RWPE2 (cell line): ENCODE measurements around the gene TXNIP.

Source experiments
- ATAC-seq: fragments of 200-7000 bp; cut with Tn5 transposase; 3 replicates; pipeline ENCODE4 v1.9.1; 2021; ENCODE audit warnings: low read depth
- DNase-seq: peaks from one replicate; pipeline ENCODE4 v3.0.0-alpha.2; 2020; ENCODE audit warnings: low spot score
- H3K27ac ChIP-seq: fragments of 450-650 bp; 2 replicates; pipeline ENCODE4 v1.5.1; 2017; ENCODE audit warnings: mild to moderate bottlenecking; ENCODE audit not compliant: poor library complexity, severe bottlenecking
- H3K27me3 ChIP-seq: fragments of 250-450 bp; sonication (Bioruptor Pico); 2 replicates; pipeline ENCODE4 v1.5.1; 2021; ENCODE audit warnings: mild to moderate bottlenecking, moderate library complexity; ENCODE audit not compliant: insufficient read depth, poor library complexity, severe bottlenecking
- H3K36me3 ChIP-seq: fragments of 250-450 bp; sonication (Bioruptor Pico); 2 replicates; pipeline ENCODE4 v1.5.1; 2020; ENCODE audit warnings: low read depth, mild to moderate bottlenecking, moderate library complexity
- H3K4me1 ChIP-seq: fragments of 250-450 bp; sonication (Bioruptor Pico); 2 replicates; pipeline ENCODE4 v1.5.1; 2021; ENCODE audit warnings: mild to moderate bottlenecking, moderate library complexity; ENCODE audit not compliant: insufficient read depth, poor library complexity, severe bottlenecking
- H3K4me3 ChIP-seq: fragments of 250-450 bp; sonication (Bioruptor Pico); 2 replicates; pipeline ENCODE4 v1.5.1; 2021; ENCODE audit warnings: mild to moderate bottlenecking, moderate library complexity; ENCODE audit not compliant: severe bottlenecking
- H3K9me3 ChIP-seq: fragments of 250-450 bp; sonication (Bioruptor Pico); 2 replicates; pipeline ENCODE4 v1.5.1; 2021; ENCODE audit warnings: mild to moderate bottlenecking, moderate library complexity; ENCODE audit not compliant: severe bottlenecking
- CTCF ChIP-seq: fragments of 450-650 bp; IDR thresholded peaks from one replicate; pipeline ENCODE4 v1.5.1; 2017; ENCODE audit warnings: mild to moderate bottlenecking, moderate library complexity; ENCODE audit not compliant: poor library complexity, severe bottlenecking

TXNIP gene

DNA sequence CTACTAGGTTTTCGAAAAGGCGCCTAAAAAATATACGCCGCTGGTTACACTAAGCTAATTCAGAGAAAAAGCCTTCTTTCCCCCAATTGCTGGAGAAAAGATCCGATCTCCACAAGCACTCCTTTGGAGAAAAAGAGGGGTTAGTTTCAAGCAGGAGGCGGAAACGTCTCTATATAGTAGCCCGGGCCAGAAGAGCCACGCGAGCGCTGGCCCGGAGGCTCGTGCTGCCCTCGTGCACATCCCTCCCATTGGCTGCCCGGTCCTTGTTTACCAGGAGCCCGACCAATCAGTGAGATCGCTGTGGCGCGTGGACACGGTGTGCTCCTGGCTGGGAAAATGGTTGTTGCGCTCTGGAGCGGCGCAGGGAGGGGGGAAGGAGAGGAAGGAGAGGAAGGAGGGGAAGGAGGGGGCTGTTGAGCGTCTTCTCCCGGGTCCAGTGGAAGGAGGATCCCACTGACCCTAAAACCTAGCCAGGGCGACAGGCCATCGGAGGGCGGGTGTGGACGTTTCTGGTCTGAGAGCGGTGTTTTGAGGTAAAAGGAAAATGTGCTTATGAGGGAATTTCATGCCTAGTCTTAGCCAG is at the start of gene TXNIP:
TXNIP (minus strand) TSS at position 147 of the 583 bp plus-strand sequence. CDS start 313 bp downstream, outside the sequence.
- Histone ChIP-seq H3K36me3 (peaks cover 43% of the 10 kb centered on the region), H3K27ac (peak within 1 kb of the TSS; percentile 91), H3K4me1 (peaks cover 32% of the 10 kb centered on the region), H3K27me3 (no peaks in the 10 kb centered on the region), H3K9me3 (no peaks in the 10 kb centered on the region), H3K4me3 (peak within 1 kb of the TSS; percentile 54)
- DNase-seq (peak; percentile 98), ATAC-seq (peak; percentile 96)
- no peak for TF ChIP-seq CTCF

GRCh38 chr1:146039844-146040194 is 43.4 kb upstream of the TXNIP start:
- no peak for ATAC-seq
- TF ChIP-seq CTCF = no peak
- Histone ChIP-seq H3K9me3 (no peaks in the 10 kb centered on the region), H3K27me3 (no peaks in the 10 kb centered on the region), H3K36me3 (no peaks in the 10 kb centered on the region), H3K27ac (no peak overlapping the region), H3K4me3 (peak overlapping the region; percentile 86), H3K4me1 (no peaks in the 10 kb centered on the region)
- no peak for DNase-seq

DNA sequence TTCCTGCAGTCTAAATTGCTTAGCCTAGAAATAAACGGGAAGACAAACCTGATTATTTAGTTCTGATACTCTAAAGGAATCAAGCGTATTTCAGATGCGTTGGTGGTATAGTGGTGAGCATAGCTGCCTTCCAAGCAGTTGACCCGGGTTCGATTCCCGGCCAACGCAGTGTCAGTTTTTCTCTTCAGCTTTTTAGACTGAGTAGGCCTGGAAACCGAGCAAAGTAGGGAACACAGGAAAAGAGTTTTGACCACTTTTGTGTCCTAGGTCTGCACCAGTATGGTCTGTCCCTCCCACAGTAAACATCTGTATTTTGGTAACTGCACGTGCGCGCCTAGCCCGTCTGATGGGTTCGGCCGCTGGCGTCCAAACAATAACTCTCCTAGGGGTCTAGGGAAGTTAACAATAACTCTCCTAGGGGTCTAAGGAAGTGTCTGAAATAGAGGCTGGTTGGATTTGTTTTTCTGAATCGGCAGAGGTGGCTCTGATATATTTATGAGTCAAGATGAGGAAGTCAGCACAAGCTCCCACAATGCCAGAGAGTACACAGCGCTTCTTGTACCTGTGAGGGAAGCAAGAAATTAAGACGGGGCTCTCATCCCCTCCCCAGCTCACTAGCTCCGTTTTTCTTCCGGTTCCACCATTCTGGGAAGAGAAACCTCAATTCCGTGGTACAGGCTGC is 40.7 kb upstream of the TXNIP start:
- H3K4me1 ChIP-seq = no peaks in the 10 kb centered on the region
- DNase-seq (no peak), ATAC-seq (peak; percentile 52)
- H3K4me3 ChIP-seq = peak overlapping the region; percentile 86
- H3K27ac ChIP-seq = peak overlapping the region; percentile 81
- H3K36me3 ChIP-seq = no peaks in the 10 kb centered on the region
- no peaks in the 10 kb centered on the region for H3K27me3 ChIP-seq
- TF ChIP-seq CTCF = no peak
- H3K9me3 ChIP-seq = no peaks in the 10 kb centered on the region

- peak overlapping the region; percentile 86 for H3K4me3 ChIP-seq
- no peak for ATAC-seq
- no peaks in the 10 kb centered on the region for H3K4me1 ChIP-seq
- TF ChIP-seq CTCF = no peak
- no peaks in the 10 kb centered on the region for H3K27me3 ChIP-seq
- DNase-seq = no peak
- no peaks in the 10 kb centered on the region for H3K36me3 ChIP-seq
- no peaks in the 10 kb centered on the region for H3K9me3 ChIP-seq
- H3K27ac ChIP-seq = peak overlapping the region; percentile 81
Measured at GRCh38 chr1:146036241-146036964, 40.0 kb upstream of the TXNIP start.
